T-helper 1 cell treated with Interleukin-12 subunit alpha and Interleukin-12 subunit beta and Interleukin-4 antibody, amounts not matched to agents 30 ng/mL and 1 ng/mL, for 36 hours (primary cell): ENCODE results near the gene CD63. TPM values are rescaled to one million over a fixed set of nuclear protein-coding genes. Genes with fewer than 3 reads are reported as not detected.

ENCODE experiments used
- intact Hi-C: fragments of 100-400 bp; cut with micrococcal nuclease; formaldehyde crosslinking; loops from one replicate; pipeline ENCODE4 v1.15.1; 2024
- total RNA-seq: library from RNA; stranded (reverse); gene quantifications from 2 replicates; pipeline ENCODE4 v1.2.3, GENCODE V29; 2022

Gene CD63
- total RNA-seq, 1 donor from 2014 or later = 172 TPM

GRCh38 chr12:55693323-55694187 is 35.3 kb downstream of the CD63 start:
- intact Hi-C loops = no loop called here

DNA sequence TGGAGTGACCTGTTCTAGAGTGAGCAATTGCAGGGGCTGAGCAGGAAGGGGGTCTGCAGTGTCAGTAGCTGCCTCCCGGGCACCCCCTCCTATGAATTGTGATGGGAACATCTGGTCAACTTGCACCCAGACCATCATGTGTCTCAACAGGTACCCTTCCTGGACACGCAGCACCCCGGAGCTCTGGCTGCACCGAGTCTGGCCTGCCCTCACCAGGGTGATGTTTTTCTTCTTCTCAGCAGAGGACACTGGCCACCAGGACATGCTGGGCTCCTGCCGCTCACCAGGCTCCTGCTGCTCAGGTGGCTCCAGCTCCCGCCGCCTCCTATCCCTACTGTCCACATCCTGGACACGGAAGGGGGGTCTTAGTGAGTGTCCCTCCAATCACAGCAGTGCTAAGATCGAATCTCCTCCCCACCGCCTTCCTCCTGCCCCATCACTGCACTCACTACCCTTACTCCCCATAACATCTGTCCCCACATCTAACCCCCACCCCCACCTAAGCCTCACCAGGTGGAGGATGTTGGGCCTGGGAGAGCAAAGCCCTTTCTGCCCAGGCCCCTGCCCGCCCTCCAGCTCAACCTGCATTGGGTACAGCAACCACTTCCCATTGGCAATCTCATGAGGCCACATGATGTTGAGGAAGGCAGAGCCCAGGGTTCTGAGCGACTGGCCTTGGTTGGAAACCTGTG is 36.0 kb downstream of the CD63 start:
- intact Hi-C loops = no loop called here

DNA sequence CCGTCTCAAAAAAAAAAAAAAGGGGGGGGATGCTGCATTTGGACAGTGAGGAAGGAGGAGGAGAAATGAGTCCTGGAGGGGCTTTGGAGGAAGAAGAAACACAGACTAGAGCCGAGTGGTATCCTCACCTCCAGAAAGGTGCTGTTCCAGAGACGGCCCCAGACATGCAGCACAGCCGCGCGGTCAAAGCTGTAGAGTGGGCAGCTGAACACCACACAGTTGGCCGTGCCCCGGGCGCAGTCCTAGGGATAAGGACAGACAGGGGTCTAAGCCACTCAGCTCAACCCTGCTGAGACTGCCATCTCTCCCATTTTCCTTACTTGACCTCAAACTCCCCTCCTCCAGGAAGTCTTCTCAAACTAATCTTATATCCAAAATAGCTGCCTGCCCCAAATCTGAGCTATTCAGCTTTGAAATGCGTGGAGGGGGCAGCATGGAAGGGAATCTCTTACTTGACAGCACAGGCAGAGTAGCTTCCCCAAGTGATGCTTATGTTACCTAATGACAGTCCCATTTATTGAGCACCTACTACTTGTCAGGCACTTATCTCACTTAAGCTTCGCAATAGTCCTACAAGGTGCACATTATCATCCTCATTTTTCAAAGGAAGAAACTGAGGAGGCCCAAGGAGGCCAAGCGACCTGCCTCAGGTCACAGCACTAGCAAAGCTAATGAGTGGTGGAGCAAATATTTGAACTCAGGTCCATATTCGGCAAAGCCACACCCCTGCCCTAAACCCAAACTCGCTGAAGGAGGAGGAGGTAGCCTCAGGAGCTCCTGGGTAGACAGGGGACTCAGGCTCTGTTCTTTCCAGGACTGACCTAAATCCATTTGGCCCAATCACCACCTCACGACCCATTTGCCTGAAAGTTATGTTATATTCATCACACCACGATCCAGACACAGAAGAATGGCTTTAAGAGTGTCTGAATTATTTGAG is 39.8 kb downstream of the CD63 start:
- intact Hi-C loops = no loop called here

- intact Hi-C loops = no loop called here
These were observed 41.1 kb downstream of the CD63 start for GRCh38 chr12:55687746-55688145.

DNA sequence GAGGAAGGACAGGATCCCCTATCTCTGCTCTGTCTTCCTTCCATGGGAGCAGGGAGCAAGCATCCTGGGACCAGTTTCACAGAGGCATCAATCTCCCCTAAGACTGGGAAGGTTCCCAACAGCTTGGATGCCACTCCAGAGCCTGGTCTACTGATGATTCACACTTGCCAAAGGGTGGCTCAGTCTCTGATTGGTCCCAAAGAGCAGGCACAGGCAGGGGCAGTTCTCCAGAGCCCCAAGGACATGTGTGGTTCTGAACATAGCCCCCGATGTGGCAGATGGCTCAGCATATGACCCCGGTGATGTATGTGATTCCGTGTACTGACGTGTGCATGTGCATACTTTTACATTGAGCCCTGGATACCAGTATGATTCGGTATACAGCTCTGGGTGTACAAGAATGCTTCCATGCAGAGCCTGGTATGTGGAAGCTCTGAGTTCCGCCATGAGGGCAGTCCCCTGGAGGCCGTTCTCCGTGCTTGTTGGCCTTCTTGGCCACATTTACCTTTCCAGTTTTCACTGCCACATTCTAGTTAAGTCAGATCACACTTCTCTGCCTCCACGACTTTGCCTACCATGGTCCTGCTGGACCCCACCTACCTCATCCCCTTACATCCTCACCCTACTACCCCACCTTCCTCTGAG is 42.3 kb downstream of the CD63 start:
- intact Hi-C loops = no loop called here

DNA sequence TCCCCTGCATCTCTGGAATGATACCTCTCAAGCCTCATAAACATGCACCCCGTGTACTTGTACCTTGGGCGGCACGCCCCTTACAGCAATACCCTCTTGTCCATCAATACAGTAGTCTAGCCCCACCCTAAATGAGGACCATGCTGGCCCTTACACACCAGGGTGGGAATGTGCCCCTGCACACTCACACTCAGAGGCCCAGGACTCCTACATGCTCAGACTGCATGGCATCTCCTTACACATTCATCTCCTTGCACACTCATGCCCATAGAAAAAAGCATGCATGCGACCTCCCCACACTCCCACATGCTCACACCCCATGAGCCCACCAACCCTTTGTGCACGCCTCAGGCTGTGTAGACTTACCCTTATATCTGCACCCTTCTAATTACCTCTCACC is 43.1 kb downstream of the CD63 start:
- intact Hi-C loops = no loop called here

GRCh38 chr12:55684761-55685370 is 43.9 kb downstream of the CD63 start:
- intact Hi-C loops = no loop called here

DNA sequence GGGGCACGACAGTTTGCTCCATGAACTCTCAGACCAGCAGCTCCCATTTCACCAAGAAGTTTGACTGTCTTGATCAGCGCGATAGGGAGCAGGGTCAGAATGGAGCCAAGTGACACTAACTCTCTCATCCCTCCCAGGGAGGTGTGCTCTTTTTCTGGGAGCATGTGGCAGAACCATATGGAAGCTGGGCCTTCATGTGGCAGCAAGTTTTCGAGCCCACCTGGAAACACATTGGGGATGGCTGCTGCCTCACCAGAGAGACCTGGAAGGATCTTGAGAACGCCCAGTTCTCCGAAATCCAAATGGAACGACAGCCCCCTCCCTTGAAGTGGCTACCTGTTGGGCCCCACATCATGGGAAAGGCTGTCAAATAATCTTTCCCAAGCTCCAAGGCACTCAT is 45.1 kb downstream of the CD63 start:
- intact Hi-C loops = no loop called here

- intact Hi-C loops = no loop called here
These were observed 46.6 kb downstream of the CD63 start for GRCh38 chr12:55682087-55682796.

DNA sequence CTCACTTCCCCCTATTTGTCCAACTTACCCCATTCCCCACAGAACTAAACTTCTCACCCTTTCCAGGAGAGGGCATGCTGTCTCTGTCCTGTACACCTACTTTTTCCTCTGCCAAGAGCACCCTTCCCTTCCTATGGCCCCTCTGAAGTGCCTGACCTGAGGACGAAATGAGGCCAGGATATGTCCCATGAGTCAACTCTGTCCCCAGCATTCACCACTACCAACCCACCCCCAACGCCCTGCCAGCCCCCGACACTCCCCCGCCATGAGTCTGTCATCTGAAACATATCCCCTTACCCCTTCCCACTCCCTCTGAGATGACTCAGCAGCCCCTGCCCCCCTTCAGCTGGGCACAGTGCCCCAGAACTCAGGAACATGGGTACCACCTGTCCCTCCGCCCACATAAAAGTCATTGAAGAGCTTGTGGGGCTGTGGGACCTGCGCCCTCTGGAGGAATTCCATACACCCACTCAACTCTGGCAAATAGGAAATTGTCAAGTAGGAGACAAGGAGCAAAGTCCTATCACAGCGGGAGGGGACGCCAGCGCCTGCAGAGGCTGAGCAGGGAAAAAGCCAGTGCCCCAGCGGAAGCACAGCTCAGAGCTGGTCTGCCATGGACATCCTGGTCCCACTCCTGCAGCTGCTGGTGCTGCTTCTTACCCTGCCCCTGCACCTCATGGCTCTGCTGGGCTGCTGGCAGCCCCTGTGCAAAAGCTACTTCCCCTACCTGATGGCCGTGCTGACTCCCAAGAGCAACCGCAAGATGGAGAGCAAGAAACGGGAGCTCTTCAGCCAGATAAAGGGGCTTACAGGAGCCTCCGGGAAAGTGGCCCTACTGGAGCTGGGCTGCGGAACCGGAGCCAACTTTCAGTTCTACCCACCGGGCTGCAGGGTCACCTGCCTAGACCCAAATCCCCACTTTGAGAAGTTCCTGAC is 47.4 kb downstream of the CD63 start:
- intact Hi-C loops = no loop called here

GRCh38 chr12:55679691-55680090 is 49.1 kb downstream of the CD63 start:
- intact Hi-C loops = no loop called here

GRCh38 chr12:55676707-55677106 is 52.1 kb downstream of the CD63 start:
- intact Hi-C loops = no loop called here

DNA sequence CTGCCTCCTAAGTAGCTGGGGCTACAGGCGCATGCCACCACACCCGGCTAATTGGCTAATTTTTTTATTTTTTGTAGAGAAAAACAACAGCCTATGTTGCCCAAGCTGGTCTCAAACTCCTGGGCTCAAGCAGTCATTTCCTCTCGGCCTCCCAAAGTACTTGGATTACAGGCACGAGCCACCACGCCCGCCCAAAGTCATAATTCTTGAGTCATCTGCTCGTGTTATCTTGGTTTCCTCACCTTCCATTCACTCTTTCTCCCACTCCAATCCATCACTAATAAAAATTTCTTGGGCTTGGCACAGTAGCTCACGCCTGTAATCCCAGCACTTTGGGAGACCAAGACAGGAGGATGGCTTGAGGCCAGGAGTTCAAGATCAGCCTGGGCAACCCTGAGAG is 53.1 kb downstream of the CD63 start:
- intact Hi-C loops = no loop called here

Other genes with a start within 250 kb of the CD63 start
- gene OR6C68, start 236.6 kb downstream of the CD63 start, total RNA-seq = not detected in 2 replicates
- gene OR6C4, start 179.4 kb downstream of the CD63 start, total RNA-seq = not detected in 2 replicates
- not detected in 2 replicates for gene OR2AP1, start 156.5 kb downstream of the CD63 start, total RNA-seq
- not detected in 2 replicates for gene OR10P1, start 92.1 kb downstream of the CD63 start, total RNA-seq
- gene ITGA7, start 21.1 kb downstream of the CD63 start, total RNA-seq = 0.93 and 1.3 TPM in 2 replicates
- 115 and 123 TPM in 2 replicates for gene BLOC1S1, start 13.0 kb downstream of the CD63 start, total RNA-seq
- gene RDH5, start 8.6 kb downstream of the CD63 start, total RNA-seq = 14.6 and 16.2 TPM in 2 replicates
- 16.6 and 17.3 TPM in 2 replicates for gene GDF11, start 14.1 kb upstream of the CD63 start, total RNA-seq
- 69.9 and 72.7 TPM in 2 replicates for gene SARNP, start 88.7 kb upstream of the CD63 start, total RNA-seq
- gene ORMDL2, start 89.0 kb upstream of the CD63 start, total RNA-seq = 86.0 and 90.9 TPM in 2 replicates
- 37.8 and 38.4 TPM in 2 replicates for gene DNAJC14, start 100.6 kb upstream of the CD63 start, total RNA-seq
- gene MMP19, start 113.9 kb upstream of the CD63 start, total RNA-seq = 0.12 TPM in 1 of 2 replicates, not detected in the other
- gene PYM1, start 198.9 kb upstream of the CD63 start, total RNA-seq = 41.9 and 44.6 TPM in 2 replicates
- gene DGKA, start 202.2 kb upstream of the CD63 start, total RNA-seq = 575 and 579 TPM in 2 replicates
- gene PMEL, start 237.0 kb upstream of the CD63 start, total RNA-seq = not detected in 2 replicates
- gene CDK2, start 237.8 kb upstream of the CD63 start, total RNA-seq = 82.1 and 84.4 TPM in 2 replicates
- 68.8 and 73.5 TPM in 2 replicates for gene RAB5B, start 245.1 kb upstream of the CD63 start, total RNA-seq